NCI-H82 (cell line): ENCODE results near the gene AKT2.
A peak's percentile ranks its signal among the peaks of the same experiment; 100 is the strongest.
"Not testable (repeated sequence)": the region's sequence is repeated elsewhere in the genome, so short reads cannot be mapped to it uniquely, and the experiment has no call there.

Source experiments
- DNase-seq: peaks from one replicate; lab custom pipeline; 2025; lab: John Stamatoyannopoulos, UW

Gene AKT2

DNA sequence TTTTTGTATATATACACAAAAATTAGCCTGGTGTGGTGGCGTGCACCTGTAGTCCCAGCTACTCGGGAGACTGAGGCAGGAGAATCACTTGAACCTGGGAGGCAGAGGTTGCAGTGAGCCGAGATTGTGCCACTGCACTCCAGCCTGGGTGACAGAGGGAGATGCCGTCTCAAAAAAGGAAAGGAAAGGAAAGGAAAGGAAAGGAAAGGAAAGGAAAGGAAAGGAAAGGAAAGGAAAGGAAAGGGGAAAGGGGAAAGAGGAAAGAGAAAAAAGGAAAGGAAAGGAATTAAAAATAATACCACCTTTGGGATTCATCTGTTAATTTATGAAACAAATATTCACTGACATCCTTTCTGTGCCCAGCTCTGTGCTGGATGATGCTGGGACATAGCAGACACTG, 66.1 kb downstream of the AKT2 start:
- DNase-seq, result not testable (repeated sequence)

DNA sequence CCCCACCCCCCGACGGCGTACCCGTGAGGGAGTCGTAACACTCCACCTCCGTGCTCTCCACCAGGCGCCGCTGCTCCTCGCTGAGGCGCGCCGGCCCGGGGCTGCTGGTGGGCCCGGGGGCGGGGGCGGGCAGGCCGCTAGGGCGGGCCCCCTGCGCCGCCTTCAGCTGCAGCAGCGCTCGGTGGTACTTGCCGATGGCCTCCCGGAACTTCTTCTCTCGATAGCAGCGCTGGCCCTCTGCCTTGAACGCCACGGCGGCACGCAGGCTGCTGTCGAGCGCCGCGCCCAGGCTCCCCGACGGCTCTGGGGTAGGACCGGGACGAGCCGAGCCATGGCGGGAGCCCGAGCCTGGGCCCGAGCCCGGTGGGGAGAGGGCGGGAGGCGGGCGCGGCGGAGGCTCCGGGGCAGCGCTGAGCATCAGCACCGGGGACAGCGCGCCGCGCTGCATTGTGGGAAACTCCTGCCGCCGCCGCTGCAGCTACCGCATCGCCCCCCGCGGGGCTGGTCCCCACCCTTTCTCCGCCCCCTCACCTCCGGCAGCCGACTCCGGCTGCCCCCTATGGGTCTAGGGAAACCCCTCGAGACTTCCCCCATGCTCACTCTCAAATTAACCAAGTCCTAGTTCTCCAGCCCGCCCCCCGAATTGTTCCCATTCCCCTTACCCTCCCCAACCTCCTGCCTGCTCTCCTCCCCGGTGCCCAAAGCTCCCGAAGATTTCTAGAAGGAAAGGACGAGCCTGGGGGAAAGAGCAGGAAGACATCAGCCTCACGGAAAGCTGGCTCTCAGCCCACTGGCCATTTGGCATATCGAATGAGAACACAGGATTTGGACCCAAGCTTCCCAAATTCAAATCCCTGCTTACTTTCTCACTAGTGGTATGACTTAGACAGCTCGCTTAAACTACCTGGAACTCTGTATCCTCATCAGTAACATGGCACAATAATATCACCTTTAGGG, 66.9 kb downstream of the AKT2 start, which contains the start of gene TTC9B:
Gene TTC9B (minus strand): TSS at position 451 of the 957 bp plus-strand sequence. CDS start 3 bp downstream, at position 448.
- peak; percentile 23 for DNase-seq

DNA sequence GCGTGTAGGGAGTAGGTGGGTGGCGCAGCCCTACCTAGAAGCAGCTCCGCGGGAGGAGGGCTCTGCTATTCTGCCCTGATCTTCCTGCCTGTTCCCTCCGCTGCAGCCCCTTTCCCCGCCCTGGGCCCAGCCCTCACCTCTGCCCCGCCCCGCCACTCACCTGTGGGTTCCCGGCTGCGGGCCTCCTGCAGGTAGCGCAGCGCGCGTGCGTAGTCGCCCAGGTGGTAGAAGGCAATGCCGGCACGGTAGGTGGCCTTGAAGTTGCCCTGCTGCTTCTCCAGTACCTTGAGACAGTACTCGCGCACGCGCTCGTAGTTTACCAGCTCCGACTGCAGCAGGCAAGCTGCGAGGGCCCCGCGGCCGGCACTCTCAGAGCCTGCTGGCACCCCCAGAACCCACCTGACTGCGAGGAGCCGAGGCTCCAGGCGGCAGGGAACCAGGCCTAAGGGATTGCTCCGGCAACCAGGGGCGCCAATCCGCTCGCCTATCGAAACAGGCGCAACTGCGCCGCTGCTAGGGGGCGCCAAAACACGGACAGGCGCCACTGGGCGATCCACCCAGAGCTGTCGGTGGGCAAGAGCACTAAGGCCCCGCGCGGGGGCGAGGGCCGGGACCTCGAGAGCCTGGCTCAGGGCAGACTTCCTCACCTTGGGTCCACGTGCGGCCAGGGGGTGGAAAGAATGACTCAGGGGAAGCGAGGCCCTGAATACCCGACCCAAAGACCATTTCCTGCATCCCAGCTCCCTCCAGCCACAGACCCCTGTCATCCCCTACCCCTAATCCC, 67.9 kb downstream of the AKT2 start:
- peak; percentile 77 for DNase-seq

DNA sequence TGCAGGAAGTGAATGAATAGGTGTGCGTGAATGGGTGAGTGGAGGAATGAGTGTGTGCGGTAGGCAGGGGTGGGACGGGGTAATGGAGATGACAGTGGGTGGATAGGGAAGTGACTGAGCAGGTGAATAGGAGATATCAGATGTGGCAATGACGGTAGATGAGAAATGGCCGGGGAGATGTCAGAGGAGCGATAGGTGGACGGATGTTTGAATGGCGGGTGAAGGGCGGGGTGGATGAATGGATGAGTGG, 68.4 kb downstream of the AKT2 start:
- DNase-seq, result no peak

DNA sequence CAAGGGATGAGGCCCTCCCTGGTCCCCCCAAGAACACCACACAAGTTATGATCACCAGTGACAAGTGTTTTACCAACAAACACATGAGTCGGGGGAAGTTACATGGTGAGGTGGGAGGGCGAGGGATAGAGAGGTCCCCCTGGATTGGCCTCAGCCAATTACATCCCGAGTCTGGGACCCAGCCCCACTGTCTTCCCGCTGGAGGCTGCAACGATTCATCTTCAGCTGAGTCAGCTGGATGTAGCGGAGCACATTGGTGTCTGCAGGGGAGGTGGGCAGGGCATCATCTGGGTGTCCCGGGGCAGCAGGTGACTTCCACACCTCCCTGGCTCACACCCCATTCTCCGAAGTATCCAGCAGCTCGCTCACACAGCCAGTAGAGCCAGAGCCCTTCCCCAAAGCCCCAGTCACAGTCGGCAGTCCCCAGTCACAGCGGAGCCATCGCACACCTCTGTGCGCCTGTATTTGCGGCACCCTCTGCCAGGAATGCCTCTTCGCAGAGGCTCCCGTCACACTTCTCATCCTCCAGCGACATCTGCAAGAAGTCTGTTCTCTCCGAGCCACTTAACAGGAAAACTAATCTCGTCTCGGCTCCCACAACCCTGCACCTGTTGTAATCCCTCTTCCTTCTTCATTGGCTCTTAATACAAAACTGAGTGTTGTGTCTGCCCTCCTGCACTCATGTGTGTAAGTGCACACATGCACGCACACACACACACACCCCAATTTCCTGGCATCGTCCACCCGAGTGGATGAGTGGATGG, 69.0 kb downstream of the AKT2 start:
- peak; percentile 60 for DNase-seq

DNA sequence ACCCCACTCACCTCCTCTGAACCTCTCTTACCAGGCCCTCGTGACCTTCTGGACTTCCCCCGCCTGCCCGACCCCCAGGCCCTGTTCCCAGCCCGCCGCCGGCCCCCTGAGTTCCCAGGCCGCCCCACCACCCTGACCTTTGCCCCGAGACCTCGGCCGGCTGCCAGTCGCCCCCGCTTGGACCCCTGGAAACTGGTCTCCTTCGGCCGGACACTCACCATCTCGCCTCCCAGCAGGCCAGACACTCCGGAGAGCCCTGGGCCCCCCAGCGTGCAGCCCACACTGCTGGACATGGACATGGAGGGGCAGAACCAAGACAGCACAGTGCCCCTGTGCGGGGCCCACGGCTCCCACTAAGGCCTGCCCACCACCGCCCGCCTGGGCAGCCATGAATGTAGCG, 70.2 kb downstream of the AKT2 start:
- DNase-seq, result no peak

DNA sequence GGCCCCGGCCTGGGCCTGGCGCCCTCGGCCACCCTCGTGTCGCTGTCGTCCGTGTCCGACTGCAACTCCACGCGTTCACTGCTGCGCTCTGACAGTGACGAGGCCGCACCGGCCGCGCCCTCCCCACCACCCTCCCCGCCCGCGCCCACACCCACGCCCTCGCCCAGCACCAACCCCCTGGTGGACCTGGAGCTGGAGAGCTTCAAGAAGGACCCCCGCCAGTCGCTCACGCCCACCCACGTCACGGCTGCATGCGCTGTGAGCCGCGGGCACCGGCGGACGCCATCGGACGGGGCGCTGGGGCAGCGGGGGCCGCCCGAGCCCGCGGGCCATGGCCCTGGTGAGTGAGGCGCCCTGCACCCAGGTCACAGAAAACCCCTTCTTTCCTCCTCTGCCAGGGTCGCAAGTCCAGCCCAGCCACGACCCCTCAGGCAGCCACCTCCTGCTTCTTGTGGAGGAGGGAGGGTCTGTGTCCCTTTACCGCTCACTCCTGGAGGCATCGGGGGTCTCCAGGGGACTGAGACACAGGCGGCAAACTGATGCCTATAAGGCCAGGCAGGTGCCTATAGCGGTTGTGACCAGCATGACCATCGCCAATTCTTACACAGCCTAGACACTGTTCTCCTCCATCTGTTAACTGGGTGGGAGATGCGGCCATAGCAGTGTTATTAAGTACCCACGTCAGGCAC, 71.1 kb downstream of the AKT2 start:
- no peak for DNase-seq

DNA sequence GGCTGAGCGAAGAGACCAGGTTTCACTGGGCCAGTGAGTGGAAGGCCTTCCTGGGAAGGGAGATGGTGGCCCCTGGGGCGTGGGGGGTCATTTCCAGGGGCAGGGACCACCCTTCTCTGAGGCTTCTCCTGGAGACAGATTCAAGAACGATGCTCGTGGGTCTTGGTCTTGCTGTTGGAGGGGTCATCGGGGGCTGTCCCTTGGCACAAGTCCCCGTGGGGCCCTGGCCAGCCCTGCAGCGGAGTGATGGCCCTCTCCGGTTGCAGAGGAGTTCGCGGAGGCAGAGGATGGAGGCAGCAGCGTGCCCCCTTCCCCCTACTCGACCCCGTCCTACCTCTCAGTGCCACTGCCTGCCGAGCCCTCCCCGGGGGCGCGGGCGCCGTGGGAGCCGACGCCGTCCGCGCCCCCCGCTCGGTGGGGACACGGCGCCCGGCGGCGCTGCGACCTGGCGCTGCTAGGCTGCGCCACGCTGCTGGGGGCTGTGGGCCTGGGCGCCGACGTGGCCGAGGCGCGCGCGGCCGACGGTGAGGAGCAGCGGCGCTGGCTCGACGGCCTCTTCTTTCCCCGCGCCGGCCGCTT, 71.8 kb downstream of the AKT2 start:
- no peak for DNase-seq

DNA sequence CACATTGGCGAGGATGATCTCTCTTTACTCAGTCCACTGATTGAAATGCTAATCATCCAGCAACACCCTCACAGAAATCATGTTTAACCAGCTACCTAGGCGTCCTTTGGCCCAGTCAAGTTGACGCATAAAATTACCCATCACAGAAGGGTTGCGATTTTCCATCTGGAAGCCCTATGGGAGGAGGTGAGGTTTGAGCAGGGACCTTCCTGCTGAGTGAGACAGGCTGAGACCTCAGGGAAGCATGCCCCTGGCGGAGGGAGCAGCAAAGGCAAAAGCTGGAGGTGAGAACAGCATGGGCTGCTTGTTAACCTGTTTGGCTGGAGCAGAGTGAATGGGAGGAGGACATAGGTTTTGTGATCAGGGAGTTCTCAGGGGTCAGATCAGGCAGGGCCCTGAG, 74.3 kb downstream of the AKT2 start:
- DNase-seq, result no peak

DNA sequence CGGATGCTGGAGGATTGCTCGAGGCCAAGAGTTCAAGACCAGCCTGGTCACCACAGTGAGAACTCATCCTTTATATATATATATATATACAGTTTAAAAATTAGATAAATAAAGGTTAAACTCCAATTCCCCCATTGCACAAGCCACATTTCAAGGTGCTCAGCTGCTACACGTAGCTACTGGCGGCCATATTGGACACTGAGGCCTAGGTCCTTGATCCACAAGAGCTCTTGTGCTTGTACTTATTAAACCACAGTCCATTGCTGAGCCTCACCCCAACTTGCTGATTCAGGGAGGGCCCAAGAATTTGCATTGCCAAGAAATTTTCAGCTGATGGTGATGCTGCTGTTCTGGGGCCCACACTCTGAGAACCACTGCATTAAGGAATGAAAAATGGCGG, 76.5 kb downstream of the AKT2 start:
- DNase-seq, result no peak

DNA sequence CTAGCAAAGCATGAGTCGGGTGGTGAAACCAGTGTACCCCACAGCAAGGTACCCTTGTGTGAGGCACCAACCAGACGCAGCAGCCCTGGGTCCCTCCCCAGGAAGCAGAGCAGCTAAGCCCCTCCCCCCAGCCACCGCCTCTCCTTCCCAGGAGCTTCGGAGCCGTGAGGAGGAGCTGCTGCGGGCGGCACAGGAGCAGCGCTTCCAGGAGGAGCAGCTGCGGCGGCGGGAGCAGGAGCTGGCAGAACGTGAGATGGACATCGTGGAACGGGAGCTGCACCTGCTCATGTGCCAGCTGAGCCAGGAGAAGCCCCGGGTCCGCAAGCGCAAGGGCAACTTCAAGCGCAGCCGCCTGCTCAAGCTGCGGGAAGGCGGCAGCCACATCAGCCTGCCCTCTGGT, 79.4 kb downstream of the AKT2 start:
- DNase-seq, result no peak

DNA sequence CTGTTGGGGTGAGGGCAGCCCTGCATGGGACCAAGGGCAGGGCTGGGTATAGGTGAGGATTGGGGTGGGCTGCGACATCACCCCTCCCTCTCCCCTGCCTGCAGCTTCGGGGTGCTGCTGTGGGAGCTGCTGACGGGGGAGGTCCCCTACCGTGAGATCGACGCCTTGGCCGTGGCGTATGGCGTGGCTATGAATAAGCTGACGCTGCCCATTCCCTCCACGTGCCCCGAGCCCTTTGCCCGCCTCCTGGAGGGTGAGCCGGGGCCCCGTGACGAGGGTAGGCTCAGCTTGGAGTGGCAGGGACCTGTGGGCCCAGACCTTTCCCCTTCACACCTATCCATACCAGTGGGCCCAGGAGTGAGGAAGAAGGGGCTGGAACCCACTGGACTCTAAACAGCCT, 80.8 kb downstream of the AKT2 start:
- DNase-seq, result no peak

DNA sequence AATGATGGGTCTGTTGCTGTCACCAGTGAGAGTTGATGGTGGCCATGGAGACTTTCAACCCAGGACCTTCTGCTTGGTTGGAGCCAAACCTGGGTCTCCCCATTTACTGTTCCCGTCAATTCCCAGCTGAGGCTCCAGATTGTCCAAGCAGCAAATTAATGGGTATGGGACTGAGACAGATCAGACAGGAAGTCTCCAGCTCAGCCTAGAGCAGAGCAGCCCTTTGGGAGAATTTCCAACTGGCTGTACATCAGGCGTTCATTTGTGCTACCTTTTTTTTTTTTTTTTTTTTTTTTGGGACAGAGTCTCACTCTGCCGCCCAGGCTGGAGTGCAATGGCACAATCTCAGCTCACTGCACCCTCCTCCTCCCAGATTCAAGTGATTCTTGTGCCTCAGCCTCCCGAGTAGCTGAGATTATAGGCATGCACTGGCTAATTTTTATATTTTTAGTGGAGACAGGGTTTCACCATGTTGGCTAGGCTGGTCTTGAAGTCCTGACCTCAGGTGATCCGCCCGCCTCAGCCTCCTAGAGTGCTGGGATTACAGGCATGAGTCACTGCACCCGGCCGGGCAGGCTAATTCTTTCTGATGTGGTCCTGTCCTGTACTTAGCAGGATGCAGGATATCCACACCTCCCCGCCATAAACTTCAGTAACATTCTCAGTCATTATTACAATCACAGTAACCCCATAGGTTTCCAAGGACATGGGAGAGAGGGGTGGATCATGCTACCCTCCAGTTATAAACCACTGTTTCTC, 84.6 kb downstream of the AKT2 start:
- no peak for DNase-seq

DNA sequence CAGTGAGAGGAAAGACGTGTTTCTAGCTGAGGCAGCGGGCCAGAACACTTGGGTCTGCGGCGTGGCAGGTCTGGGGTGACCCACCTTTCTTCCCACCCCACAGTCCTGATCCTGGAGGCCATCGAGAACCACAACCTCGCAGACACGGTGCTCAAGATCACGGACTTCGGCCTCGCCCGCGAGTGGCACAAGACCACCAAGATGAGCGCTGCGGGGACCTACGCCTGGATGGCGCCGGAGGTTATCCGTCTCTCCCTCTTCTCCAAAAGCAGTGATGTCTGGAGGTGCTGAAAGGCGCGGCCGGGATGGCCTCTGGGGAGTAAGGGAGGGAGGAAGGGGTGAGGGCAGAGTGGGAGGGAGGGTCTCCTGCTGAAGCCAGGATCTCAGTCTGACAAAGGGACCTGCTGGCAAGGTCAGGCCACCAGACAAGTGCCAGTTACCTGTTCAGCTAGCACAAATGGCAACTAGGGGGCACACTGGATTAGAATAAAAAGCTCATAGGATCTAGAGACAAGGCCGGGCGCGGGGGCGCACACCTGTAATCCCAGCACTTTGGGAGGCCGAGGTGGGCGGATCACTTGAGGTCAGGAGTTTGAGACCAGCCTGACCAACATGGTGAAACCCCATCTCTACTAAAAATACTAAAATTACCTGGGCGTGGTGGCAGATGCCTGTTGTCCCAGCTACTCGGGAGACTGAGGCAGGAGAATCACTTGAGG, 86.7 kb downstream of the AKT2 start:
- no peak for DNase-seq

DNA sequence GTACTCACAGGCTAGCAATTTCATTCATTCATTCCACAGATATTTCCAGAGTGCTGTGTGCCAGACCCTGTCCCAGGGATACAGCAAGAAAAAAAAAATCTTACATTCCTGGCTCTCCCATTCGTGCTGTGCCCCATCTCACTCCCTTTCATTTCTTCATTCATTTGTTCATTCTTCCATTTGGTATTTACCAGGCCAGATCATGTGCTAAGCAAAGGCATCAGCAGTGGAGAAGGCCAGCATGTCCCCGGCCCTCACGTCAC, 91.6 kb downstream of the AKT2 start:
- DNase-seq, result no peak

DNA sequence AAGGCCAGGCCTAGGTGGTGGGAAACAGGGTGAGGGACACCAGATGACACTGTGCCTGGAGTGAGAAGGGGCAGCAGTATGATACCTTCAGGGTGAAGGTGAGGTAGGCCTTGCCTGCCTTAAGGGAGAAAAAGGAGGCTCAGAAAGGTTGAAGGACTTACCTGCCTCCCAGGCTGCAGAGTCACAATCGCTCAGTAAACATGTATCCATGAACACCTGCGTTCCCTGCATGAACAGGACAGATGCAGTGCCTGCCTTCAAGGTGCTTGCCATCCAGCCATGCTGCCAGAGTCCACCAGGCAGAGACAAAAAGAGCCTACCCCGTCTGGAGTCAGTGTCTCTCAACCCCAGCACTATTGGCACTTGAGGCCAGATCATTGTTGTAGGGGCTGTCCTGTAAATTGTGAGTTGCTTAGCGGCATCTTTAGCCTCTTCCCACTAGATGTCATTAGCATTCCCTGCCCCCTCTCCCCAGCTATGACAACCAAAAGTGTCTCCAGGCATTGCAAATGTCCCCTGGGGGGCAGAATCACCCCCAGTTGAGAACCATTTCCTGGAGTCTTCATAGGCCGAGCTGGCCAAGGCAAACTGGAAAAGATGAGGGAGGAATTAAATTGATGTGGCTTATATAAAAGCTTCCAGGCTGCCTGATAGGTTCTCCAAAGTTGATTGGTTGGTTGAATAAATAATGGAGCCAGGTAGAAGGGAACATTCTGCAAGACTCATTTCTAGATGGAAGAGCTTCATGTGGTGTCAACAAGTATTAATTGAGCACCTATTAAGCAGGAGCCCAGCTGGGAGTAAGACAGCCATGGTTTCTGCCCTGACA, 92.2 kb downstream of the AKT2 start:
- DNase-seq, result no peak

DNA sequence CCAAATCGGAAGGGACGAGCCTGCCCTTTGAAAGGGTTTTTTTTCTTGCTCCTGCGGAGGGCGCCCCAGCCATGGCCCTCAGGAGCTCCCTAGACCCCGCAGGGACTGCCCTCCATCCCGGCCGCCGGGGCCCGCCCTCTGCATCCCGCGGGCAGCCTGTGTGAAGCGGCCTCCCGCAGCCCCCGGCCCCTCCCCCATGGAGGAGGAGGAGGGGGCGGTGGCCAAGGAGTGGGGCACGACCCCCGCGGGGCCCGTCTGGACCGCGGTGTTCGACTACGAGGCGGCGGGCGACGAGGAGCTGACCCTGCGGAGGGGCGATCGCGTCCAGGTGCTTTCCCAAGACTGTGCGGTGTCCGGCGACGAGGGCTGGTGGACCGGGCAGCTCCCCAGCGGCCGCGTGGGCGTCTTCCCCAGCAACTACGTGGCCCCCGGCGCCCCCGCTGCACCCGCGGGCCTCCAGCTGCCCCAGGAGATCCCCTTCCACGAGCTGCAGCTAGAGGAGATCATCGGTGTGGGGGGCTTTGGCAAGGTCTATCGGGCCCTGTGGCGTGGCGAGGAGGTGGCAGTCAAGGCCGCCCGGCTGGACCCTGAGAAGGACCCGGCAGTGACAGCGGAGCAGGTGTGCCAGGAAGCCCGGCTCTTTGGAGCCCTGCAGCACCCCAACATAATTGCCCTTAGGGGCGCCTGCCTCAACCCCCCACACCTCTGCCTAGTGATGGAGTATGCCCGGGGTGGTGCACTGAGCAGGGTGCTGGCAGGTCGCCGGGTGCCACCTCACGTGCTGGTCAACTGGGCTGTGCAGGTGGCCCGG, 93.1 kb downstream of the AKT2 start:
- peak; percentile 44 for DNase-seq
